Left cardiac atrium (tissue), 4 donors: Measurements from ENCODE around the gene IQGAP2. TPM values are rescaled to one million over a fixed set of nuclear protein-coding genes. Genes with fewer than 3 reads are reported as not detected.

Source experiments
- ATAC-seq, 2 donors: fragments of 200-7000 bp; cut with Tn5 transposase; one replicate each; pipeline ENCODE4 v1.9.1; 2020; ENCODE audit warnings: mild to moderate bottlenecking in 2 of 2, moderate library complexity in 2 of 2
- DNase-seq: peaks from one replicate; pipeline ENCODE4 v3.0.0-alpha.2; 2020
- intact Hi-C, 2 donors: fragments of 100-400 bp; cut with DNase I; formaldehyde crosslinking; loops; one replicate each; pipeline versions ENCODE4 v1.14.1 to v1.15.1; 2022 to 2023
- total RNA-seq, 2 donors: library from RNA; stranded (reverse); fragmentation: NEBNext Ultra II Directional; extraction: Animal tissue kit (Norgen Biotek cat#: 25700); gene quantifications; one replicate each; pipeline ENCODE4 v1.2.1, GENCODE V29; 2021
- donor health status: DM: no; HTN: yes; CAD: no.
- donor health status: DM: no; HTN: yes; CAD: no; lungs with severe emphysema.
- donor health status: DM: yes; HTN: yes; CAD: no.
- donor health status: Dilated cardiomyopathy.

Gene IQGAP2
- total RNA-seq, 2 donors from 2014 or later: 6.9 to 11.6 TPM

DNA sequence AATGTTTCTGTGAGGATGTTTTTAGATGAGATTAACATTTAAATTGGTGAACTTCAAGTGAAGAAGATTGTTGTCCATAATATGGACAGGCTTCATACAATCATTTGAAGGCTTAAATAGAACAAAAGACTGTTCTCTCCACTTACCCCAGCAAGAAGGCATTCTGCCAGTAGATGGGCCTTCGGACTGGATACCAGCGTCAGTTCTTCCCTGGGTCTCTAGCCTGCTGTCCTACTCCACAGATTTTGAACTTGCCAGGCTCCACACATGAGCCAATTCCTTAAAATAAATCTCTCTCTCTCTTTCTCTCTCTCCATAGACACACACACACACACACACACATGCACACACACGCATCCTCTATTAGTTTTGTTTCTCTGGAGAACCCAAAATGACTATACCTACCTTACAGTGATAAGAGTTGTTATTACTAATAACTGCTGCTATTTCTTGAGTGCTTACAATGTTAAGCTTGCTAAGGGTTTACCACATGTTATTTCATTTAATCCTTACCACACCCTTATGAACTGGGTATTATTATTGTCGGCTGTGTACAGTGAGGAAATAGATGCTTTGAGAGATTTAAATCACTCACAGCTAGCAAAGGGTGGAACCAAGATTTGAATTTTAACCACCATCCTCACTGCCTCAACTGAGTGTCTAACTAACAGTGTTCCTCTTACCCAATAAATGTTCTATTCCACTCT, 19.8 kb upstream of the IQGAP2 start:
- DNase-seq (no peak), ATAC-seq (no peak)
- intact Hi-C loops: no loop called here

DNA sequence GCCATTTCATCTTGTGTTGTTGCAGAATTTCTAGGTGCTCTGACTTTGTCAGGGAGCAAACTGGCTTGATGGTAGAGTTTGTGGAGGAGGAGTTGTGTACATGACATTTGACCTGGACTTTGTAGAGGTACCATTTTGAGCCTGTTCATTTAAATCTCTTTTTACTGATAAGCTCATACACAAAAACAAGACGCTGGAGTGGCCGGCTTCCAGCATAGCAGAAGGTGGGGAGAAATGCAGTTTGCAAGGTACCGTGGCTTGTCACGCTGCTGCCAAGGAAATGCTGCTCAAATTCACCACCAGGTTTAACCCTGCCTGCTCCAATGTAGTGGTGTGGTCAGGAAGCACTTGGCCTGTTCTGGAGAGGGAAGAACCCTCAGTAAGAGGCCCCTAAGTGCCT, 18.9 kb upstream of the IQGAP2 start:
- intact Hi-C loops: no loop called here
- ATAC-seq (no peak), DNase-seq (no peak)

- intact Hi-C loops: no loop called here
- DNase-seq (no peak), ATAC-seq (no peak)
These were observed 18.4 kb upstream of the IQGAP2 start for GRCh38 chr5:76384705-76385104.

GRCh38 chr5:76385540-76385939, 17.5 kb upstream of the IQGAP2 start:
- ATAC-seq (no peak), DNase-seq (no peak)
- intact Hi-C loops: no loop called here

DNA sequence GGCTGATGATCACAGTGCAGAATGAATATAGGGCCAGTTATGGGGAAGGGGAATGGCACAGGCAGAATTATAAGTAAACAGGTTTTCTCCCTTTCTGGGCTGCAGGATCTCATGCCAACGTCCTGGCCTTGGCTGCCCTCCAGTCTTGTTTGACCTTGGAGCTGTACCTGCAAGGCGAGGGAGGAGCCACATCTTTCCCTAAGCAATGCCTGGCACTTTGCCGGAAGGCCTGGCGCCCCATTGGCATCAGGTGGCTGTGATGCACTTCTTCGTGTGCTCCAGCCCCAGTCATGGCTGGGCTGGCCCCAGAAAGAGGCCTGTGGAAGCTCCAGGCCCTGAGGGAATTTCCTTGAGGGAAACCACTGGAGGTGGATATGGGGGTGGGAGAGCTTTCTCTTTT, 16.7 kb upstream of the IQGAP2 start:
- DNase-seq: no peak

GRCh38 chr5:76388236-76388635, 14.8 kb upstream of the IQGAP2 start:
- intact Hi-C loops: no loop called here
- DNase-seq (no peak), ATAC-seq (no peak)

More for the DNA sequence above, 16.7 kb upstream of the IQGAP2 start:
- no peak for ATAC-seq
- intact Hi-C loops: no loop called here

DNA sequence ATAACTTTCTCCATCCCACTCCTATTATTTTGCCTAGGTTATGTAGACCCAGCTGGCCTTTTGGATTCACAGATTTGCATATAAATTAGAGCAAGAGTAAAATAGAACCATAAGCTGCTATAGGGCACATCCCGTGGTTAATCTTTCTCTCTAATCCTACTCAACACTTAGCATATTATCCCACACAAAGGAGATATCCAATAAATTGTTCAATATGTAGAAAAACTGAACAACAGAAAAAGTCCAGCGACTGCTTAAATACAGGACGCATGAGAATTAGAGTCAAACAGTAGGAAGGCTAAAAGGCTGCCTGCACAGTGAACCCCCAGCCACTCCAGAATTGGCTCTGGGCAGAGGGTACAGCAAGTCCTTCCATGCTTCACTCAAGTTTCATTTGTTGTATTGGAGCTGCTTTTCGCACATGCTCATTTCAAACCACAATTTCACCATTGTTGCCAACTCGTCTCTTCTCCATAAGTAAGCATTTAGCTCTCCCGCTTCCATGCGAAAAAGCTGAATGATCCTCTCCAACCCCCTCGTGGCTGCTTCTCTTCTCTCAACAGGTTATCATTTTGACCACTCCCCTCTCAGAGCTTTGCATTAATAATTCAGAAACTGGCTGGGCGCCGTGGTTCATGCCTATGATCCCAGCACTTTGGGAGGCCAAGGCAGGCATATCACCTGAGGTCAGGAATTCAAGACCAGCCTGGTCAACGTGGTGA, 14.1 kb upstream of the IQGAP2 start:
- ATAC-seq (no peak), DNase-seq (no peak)
- intact Hi-C loops: no loop called here

- no peak for ATAC-seq
- DNase-seq: no peak
- intact Hi-C loops: no loop called here
These were observed 13.5 kb upstream of the IQGAP2 start for GRCh38 chr5:76389513-76390154.

DNA sequence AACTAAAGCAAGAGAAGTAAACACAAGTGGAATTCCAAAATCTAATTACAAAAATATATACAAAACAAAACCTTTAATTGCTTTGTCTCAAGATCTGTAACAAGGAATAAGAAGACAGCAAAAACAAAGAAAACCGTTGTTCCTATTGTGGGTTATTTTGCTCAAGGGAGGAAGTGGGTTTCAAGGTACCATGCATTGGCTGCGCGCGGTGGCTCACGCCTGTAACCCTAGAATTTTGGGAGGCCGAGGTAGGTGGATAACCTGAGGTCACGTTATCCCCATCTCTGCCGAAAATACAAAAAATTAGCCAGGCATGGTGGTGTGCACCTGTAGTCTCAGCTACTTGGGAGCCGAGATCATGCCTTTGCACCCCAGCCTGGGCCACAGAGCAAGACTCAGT, 12.1 kb upstream of the IQGAP2 start:
- intact Hi-C loops: no loop called here
- no peak for ATAC-seq
- DNase-seq: no peak

DNA sequence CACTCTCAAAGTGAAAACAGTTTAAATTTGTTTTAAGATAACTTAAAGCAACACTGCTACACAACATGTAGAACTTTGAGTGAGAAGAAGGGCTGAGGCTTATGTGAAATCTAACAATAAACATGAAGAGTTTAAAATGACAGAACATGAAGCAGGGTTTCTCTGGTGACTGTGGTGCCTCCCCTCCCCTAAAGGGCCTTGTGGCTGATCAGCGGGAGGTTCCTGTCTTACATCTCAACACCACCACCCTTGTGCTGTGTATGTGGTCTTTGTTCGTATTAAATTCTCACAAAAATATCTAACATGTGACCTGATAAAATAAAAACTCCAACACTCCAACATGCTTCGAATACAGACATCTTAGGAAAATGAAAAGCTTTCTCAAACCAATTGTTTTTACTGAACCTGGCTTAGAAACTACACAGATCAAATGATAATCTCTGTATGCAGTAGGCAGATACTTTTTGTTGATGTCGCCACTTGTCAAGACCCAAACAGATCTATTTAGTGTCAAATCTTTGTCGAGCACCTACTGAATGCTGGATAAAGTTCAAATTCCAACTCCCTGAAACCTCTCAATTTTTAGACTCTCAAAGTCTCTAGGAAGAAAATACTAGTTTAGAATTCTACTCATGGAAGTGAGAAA, 9.9 kb upstream of the IQGAP2 start:
- DNase-seq (no peak), ATAC-seq (no peak)
- intact Hi-C loops: no loop called here

DNA sequence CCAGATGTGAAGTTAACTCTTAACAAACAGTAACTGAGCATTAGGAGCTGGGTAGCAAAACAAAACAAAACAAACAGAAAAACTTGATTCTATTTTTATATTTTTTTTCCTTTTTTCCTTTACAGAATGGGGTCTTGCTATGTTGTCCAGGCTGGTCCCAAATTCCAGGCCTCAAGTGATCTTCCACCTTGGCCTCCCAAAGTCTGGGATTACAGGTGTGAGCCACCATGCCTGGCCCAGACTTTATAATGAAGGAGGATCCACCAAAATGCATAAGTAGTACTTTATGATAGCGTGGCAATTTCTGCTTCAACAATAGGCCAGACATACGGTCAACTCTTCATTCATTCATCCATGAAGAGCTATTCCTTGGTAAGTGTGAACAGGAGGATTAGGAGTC, 5.9 kb upstream of the IQGAP2 start:
- DNase-seq (no peak), ATAC-seq (no peak)
- intact Hi-C loops: no loop called here

DNA sequence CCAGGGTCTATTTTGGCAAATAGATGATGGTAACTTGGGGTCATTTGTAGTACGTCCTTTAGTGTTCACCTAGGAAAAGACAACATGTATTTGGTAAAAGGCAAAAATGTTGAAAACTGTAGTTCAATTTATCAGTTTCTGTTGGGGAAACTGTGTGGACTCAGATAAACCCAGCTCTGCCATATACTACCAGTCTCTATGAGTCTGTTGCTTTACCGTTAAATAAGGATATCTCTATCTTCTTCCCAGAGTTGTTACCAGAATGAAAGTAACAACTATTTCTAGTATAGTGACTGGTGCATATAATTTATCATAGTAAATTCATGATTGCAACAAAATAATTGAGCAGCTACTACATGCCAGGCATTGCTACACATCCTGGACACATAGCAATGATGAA, 3.8 kb upstream of the IQGAP2 start:
- intact Hi-C loops: no loop called here
- DNase-seq (no peak), ATAC-seq (no peak)

DNA sequence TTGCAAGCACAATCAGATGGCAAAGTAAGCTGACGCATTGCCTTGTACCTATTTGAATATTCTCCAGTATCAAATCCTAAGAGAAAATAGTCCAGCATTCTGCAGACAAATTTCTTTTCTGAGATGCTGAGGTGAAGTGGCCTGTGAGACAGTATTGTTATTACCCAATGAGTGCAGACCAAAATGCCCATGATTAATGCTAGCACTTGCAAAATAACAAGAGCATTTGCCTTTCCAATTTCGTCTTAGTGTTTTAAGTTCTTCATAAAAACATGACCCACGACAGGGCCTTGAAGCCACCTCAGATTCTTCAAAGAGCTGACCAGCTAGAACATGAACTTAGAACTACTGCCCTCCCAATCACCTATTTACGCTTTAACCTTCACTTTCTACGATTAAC, 2.6 kb upstream of the IQGAP2 start:
- intact Hi-C loops: no loop called here
- no peak for DNase-seq
- no peak for ATAC-seq

- intact Hi-C loops: no loop called here
- DNase-seq (no peak), ATAC-seq (no peak)
These were observed 1.3 kb upstream of the IQGAP2 start for GRCh38 chr5:76401801-76402250.

DNA sequence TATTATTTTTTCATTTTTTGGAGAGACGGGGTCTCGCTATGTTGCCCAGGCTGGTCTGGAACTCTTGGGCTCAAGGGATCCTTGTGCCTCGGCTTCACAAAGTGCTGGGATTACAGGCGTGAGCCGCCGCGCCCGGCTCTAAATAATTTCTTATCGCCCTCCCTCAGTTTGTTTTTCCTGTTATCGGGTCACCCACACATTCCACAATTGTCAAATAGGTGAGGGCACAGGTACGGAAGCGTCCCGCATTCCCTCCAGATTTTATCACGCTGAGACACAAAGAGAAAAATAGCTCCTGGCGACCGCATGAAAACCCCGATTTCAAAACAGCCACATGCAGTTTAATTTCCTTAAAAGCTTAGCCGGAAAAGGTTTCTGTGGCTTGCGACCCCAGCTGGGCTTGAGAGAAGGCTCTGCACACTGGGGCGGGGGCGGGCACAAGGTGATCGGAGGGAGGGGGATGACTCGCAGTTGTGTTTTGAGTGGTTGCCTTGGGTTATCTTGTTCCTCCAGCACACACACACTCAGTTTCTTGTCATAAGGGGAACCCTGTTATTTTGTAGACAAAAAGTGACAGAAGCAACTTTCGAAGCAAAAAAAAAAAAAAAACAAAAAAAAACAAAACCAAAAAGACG, 717 bp upstream of the IQGAP2 start:
- intact Hi-C loops: no loop called here
- ATAC-seq (peak; percentile 51 to 69), DNase-seq (peak; percentile 49)

GRCh38 chr5:76403766-76404222, 709 bp downstream of the IQGAP2 start:
- ATAC-seq (peak; percentile 17 to 38), DNase-seq (peak; percentile 25)
- intact Hi-C loops: no loop called here

- DNase-seq (no peak), ATAC-seq (peak; percentile 10 to 24)
These were observed 1.4 kb downstream of the IQGAP2 start for GRCh38 chr5:76404223-76405211.

DNA sequence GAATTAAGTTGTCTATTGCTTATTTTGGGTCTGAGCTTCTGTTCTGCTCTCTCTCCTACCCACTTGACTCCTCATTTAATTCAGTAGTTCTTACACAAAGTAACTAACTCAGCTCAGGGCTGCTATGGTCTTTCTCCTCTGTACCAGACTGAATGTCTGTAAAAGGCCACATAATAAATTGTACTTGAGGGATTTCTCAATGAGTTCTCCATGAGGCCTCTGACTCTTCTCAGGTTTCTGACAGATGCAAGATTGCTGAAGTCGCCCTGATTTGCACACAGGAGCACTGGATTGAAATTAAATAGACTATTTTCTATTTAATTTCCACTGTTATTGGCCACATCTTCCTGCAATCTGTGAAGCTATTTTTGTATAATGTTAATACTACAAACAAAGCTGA, 2.9 kb downstream of the IQGAP2 start:
- intact Hi-C loops: no loop called here
- ATAC-seq (no peak), DNase-seq (no peak)

More at GRCh38 chr5:76404223-76405211, 1.4 kb downstream of the IQGAP2 start:
- intact Hi-C loops: no loop called here
